ENCODE measurements around the gene LCOR. TPM values are rescaled to one million over a fixed set of nuclear protein-coding genes. Genes with fewer than 3 reads are reported as not detected.

The LCOR gene
- total and polyA plus RNA-seq, 2 of the 13 experiments (the other 11 are each of a cell fraction or from before 2014, with no cell fraction given): 12.4 to 23.7 TPM

- ATAC-seq (no peak), DNase-seq (ENCODE audit: low spot score) (no peak), FAIRE-seq (no peak)
- in situ Hi-C loops (cut with HindIII; ENCODE audit: extremely low pct_ligation_motif_present, low pct_unique_long_range_greater_than_20kb) (no loop called here), intact Hi-C loops (cut with micrococcal nuclease; ENCODE audit: unreplicated experiment) (no loop called here)
- Histone ChIP-seq H3K36me3 (replicated peaks in 1 of 2; ENCODE audit: control insufficient read depth in 1 of 2, insufficient read depth in 2 of 2, low read length in 2 of 2) (no peaks in the 10 kb centered on the region), H3K27me3 (ENCODE audit: control insufficient read depth in 1 of 2, insufficient read depth in 2 of 2, low read length in 2 of 2) (no peaks in the 10 kb centered on the region), H3K79me2 (ENCODE audit: insufficient read depth, low read length) (no peaks in the 10 kb centered on the region), H3K9ac (ENCODE audit: insufficient read depth, low read depth, low read length) (no peak overlapping the region), H2AFZ (ENCODE audit: low read length) (no peak overlapping the region), H3K4me3 (replicated peaks in 1 of 3; ENCODE audit: insufficient read depth in 1 of 3, low read depth in 2 of 3, low read length in 3 of 3) (no peak overlapping the region), H3K4me1 (ENCODE audit: insufficient read depth, low read length) (peaks cover 6% of the 10 kb centered on the region), H3K9me3 (ENCODE audit: low read length) (no peaks in the 10 kb centered on the region), H3K4me2 (ENCODE audit: low read depth, low read length) (no peak overlapping the region), H3K27ac (ENCODE audit: extremely low read length, insufficient read depth, low read length) (no peak overlapping the region), H4K20me1 (ENCODE audit: insufficient read depth, low read length) (no peaks in the 10 kb centered on the region)
- CTCF ChIA-PET (ENCODE audit: low intra/inter-chr PET ratio, low total read pairs): no interaction called here
- no TSS peak for BruUV-seq (replicated peaks)
- POLR2A ChIA-PET: no interaction called here
- WGBS (ENCODE audit: low lambda C conversion rate): 100% methylated on average over 1 of the region's 1 CpG
- TF ChIP-seq ZNF460 (CRISPR knock-in tag; IDR thresholded peaks at IDR 0.05; ENCODE audit: borderline replicate concordance): no peak
- no peak for TF ChIP-seq ZNF83 (CRISPR knock-in tag; IDR thresholded peaks at IDR 0.05; ENCODE audit: borderline replicate concordance)
- no peak for TF ChIP-seq KAT7 (CRISPR knock-in tag; IDR thresholded peaks at IDR 0.05; ENCODE audit: borderline replicate concordance)
- no peak for TF ChIP-seq ZNF256 (CRISPR knock-in tag; conservative IDR thresholded peaks at IDR 0.05)
- TF ChIP-seq IKZF1 (IDR thresholded peaks at IDR 0.05): no peak
- no peak for TF ChIP-seq NFE2L2 (IDR thresholded peaks at IDR 0.05; ENCODE audit: low read length)
- TF ChIP-seq ZNF660 (CRISPR knock-in tag; IDR thresholded peaks at IDR 0.05; ENCODE audit: borderline replicate concordance, low read depth): no peak
- TF ChIP-seq NBN (conservative IDR thresholded peaks at IDR 0.05): no peak
- TF ChIP-seq, protein P1, sequence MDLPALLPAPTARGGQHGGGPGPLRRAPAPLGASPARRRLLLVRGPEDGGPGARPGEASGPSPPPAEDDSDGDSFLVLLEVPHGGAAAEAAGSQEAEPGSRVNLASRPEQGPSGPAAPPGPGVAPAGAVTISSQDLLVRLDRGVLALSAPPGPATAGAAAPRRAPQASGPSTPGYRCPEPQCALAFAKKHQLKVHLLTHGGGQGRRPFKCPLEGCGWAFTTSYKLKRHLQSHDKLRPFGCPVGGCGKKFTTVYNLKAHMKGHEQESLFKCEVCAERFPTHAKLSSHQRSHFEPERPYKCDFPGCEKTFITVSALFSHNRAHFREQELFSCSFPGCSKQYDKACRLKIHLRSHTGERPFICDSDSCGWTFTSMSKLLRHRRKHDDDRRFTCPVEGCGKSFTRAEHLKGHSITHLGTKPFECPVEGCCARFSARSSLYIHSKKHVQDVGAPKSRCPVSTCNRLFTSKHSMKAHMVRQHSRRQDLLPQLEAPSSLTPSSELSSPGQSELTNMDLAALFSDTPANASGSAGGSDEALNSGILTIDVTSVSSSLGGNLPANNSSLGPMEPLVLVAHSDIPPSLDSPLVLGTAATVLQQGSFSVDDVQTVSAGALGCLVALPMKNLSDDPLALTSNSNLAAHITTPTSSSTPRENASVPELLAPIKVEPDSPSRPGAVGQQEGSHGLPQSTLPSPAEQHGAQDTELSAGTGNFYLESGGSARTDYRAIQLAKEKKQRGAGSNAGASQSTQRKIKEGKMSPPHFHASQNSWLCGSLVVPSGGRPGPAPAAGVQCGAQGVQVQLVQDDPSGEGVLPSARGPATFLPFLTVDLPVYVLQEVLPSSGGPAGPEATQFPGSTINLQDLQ (CRISPR knock-in tag; IDR thresholded peaks at IDR 0.05): no peak
Measured at GRCh38 chr10:96992721-96993120, 160.6 kb downstream of the LCOR start.
